OCI-LY7 (cell line): Measurements from ENCODE around the gene SLC38A9. TPM values are rescaled to one million over a fixed set of nuclear protein-coding genes. Genes with fewer than 3 reads are reported as not detected.
"Not testable (repeated sequence)": the region's sequence is repeated elsewhere in the genome, so short reads cannot be mapped to it uniquely, and the experiment has no call there.

Experiments used
- BruUV-seq: library from RNA; stranded (reverse); fragments of 400-500 nt; replicated peaks from 2 replicates; lab custom pipeline; 2021; lab: Mats Ljungman, UMichigan
- CTCF ChIA-PET: fragments of 300-600 bp; sonication (Branson Sonifier 250); formaldehyde crosslinking; loops from one replicate; lab custom pipeline; 2022; ENCODE audit warnings: antibody characterized with exemption; ENCODE audit not compliant: unreplicated experiment; lab: Charles Lee
- POLR2A ChIA-PET: fragments of 300-600 bp; sonication (Branson Sonifier 250); formaldehyde crosslinking; loops from one replicate; lab custom pipeline; 2022; ENCODE audit warnings: antibody characterized with exemption; lab: Charles Lee
- DNase-seq: peaks from one replicate; pipeline ENCODE4 v3.0.0-alpha.2; 2015; ENCODE audit warnings: low spot score
- H2AFZ ChIP-seq: fragments of 200-600 bp; sonication (generic), shearing (Covaris generic); 2 replicates; pipeline ENCODE4 v1.6.1; 2014; ENCODE audit warnings: mild to moderate bottlenecking, antibody characterized with exemption, low read length, moderate library complexity
- H3K27ac ChIP-seq: fragments of 200-600 bp; sonication (generic); 2 replicates; pipeline ENCODE4 v1.5.1; 2014; ENCODE audit warnings: mixed run types, low read depth, mild to moderate bottlenecking, moderate library complexity, low read length, inconsistent platforms; ENCODE audit not compliant: poor library complexity, severe bottlenecking
- H3K36me3 ChIP-seq: fragments of 200-600 bp; sonication (generic); 2 replicates; pipeline ENCODE4 v1.6.1; 2014; ENCODE audit warnings: mild to moderate bottlenecking, antibody characterized with exemption, low read length, moderate library complexity, mixed read lengths; ENCODE audit not compliant: insufficient read depth
- H3K4me1 ChIP-seq: fragments of 200-600 bp; sonication (generic); 2 replicates; pipeline ENCODE4 v1.5.1; 2014; ENCODE audit warnings: mild to moderate bottlenecking, low read length; ENCODE audit not compliant: insufficient read depth, poor library complexity, severe bottlenecking
- H3K4me2 ChIP-seq: fragments of 200-600 bp; sonication (generic); 2 replicates; pipeline ENCODE4 v1.6.1; 2014; ENCODE audit warnings: mild to moderate bottlenecking, low read length
- H3K4me3 ChIP-seq: fragments of 200-600 bp; sonication (generic); 2 replicates; pipeline ENCODE4 v1.5.1; 2014; ENCODE audit warnings: mild to moderate bottlenecking, low read depth, low read length; ENCODE audit not compliant: poor library complexity, severe bottlenecking
- H3K79me2 ChIP-seq: fragments of 200-600 bp; sonication (generic); 2 replicates; pipeline ENCODE4 v1.6.1; 2016; ENCODE audit warnings: low read depth, mild to moderate bottlenecking, low read length, moderate library complexity, mixed read lengths; ENCODE audit not compliant: insufficient read depth
- H3K9me2 ChIP-seq: fragments of 200-600 bp; sonication (generic); 2 replicates; pipeline ENCODE4 v1.6.1; 2016; ENCODE audit warnings: mild to moderate bottlenecking, low read length, mixed read lengths; ENCODE audit not compliant: insufficient read depth
- H3K9me3 ChIP-seq: fragments of 200-600 bp; sonication (generic); 2 replicates; pipeline ENCODE4 v1.6.1; 2014; ENCODE audit warnings: mild to moderate bottlenecking, mixed run types, low read length, mixed read lengths
- H4K20me1 ChIP-seq: fragments of 200-600 bp; sonication (generic); 2 replicates; pipeline ENCODE4 v1.6.1; 2014; ENCODE audit warnings: mild to moderate bottlenecking, antibody characterized with exemption, low read length, moderate library complexity, mixed read lengths; ENCODE audit not compliant: insufficient read depth
- CTCF ChIP-seq: fragments of 200-600 bp; sonication (generic); conservative IDR thresholded peaks from 2 replicates; pipeline ENCODE4 v1.5.1; 2014; ENCODE audit warnings: mild to moderate bottlenecking, antibody characterized with exemption, low read length, moderate library complexity, mixed read lengths
- EZH2phosphoT487 ChIP-seq: fragments of 200-600 bp; sonication (generic); IDR thresholded peaks from 2 replicates; pipeline ENCODE4 v1.6.1; 2018; ENCODE audit warnings: low read depth, borderline replicate concordance, mild to moderate bottlenecking, mixed run types, antibody characterized with exemption, low read length, moderate library complexity, mixed read lengths
- intact Hi-C: fragments of 100-400 bp; cut with micrococcal nuclease; formaldehyde crosslinking; loops from one replicate; pipeline ENCODE4 v1.10.0; 2022; ENCODE audit not compliant: unreplicated experiment
- total RNA-seq, 2 experiments: library from RNA; depleted of rRNA in 1 of 2; stranded (reverse); fragments of >200 nt in 1 of 2; shearing (Covaris generic) in 1 of 2; gene quantifications; 2 replicates each; pipeline ENCODE4 v1.2.3, GENCODE V29; 2014 to 2022

SLC38A9 gene
- total RNA-seq, 2 experiments from 2014 or later = 20.1 to 27.7 TPM

DNA sequence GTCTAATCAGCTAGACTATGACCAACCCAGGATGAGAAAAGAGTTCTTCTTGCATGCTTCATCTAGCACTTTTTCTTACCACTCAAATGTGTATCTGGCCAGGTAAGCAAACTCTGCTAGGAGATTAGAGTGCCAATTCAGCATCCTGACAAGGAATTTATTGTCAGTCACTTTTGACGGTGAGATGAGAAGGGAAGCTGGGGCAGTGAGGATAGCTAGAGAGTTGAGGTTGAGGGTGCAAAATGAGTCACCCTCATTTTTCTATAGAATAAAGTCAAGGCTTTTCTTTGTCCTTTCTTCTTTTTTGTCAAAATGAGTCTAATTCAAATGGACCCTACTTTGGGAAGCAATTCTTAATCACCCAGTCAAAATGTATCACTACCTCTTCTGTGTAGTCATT, 102.7 kb downstream of the SLC38A9 start:
- H3K79me2 ChIP-seq = no peaks in the 10 kb centered on the region
- no peak overlapping the region for H3K4me2 ChIP-seq
- BruUV-seq = no TSS peak
- H3K9me3 ChIP-seq = no peaks in the 10 kb centered on the region
- TF ChIP-seq CTCF (no peak), EZH2phosphoT487 (no peak)
- ChIA-PET POLR2A (interaction anchor here (0.6 kb wide), 1 partner anchor 30 kb away, joined by 7 read pairs; no protein-coding TSS in a partner anchor), CTCF (no interaction called here)
- no peaks in the 10 kb centered on the region for H3K36me3 ChIP-seq
- no peaks in the 10 kb centered on the region for H4K20me1 ChIP-seq
- H3K27ac ChIP-seq = no peak overlapping the region
- no peak for DNase-seq
- no peak overlapping the region for H3K4me3 ChIP-seq
- no peak overlapping the region for H2AFZ ChIP-seq
- no peaks in the 10 kb centered on the region for H3K4me1 ChIP-seq
- H3K9me2 ChIP-seq = no peaks in the 10 kb centered on the region
- intact Hi-C loops = no loop called here

GRCh38 chr5:55608595-55609349, 103.4 kb downstream of the SLC38A9 start:
- ChIA-PET CTCF (no interaction called here), POLR2A (interaction anchor here (0.6 kb wide), 1 partner anchor 31 kb away, joined by 7 read pairs; no protein-coding TSS in a partner anchor)
- intact Hi-C loops = no loop called here
- Histone ChIP-seq H2AFZ (no peak overlapping the region), H3K4me1 (no peaks in the 10 kb centered on the region), H3K9me2 (no peaks in the 10 kb centered on the region), H3K4me3 (no peak overlapping the region), H3K79me2 (no peaks in the 10 kb centered on the region), H3K9me3 (no peaks in the 10 kb centered on the region), H3K36me3 (no peaks in the 10 kb centered on the region), H3K27ac (no peak overlapping the region), H4K20me1 (no peaks in the 10 kb centered on the region), H3K4me2 (no peak overlapping the region)
- BruUV-seq = no TSS peak
- no peak for DNase-seq
- no peak for TF ChIP-seq EZH2phosphoT487
- no peak for TF ChIP-seq CTCF

- H2AFZ ChIP-seq, CTCF ChIA-PET, H3K4me2 ChIP-seq, H3K79me2 ChIP-seq, DNase-seq, H3K9me3 ChIP-seq, H3K4me3 ChIP-seq, H4K20me1 ChIP-seq, H3K36me3 ChIP-seq, H3K27ac ChIP-seq, H3K4me1 ChIP-seq, intact Hi-C loops, H3K9me2 ChIP-seq, BruUV-seq: not testable (repeated sequence)
- POLR2A ChIA-PET = interaction anchor here (0.7 to 0.8 kb wide), 3 partner anchors 32 to 1165 kb away, joined by 3 to 4 read pairs (median 4); no protein-coding TSS in a partner anchor
These were observed 104.8 kb downstream of the SLC38A9 start for GRCh38 chr5:55607309-55607708.
